Calu3 (cell line): Measurements from ENCODE around the gene LAGE3. TPM values are rescaled to one million over a fixed set of nuclear protein-coding genes. Genes with fewer than 3 reads are reported as not detected.

Source experiments
- BruUV-seq: library from RNA; stranded (reverse); fragments of 400-500 nt; replicated peaks from 2 replicates; lab custom pipeline; 2021; lab: Mats Ljungman, UMichigan
- CTCF ChIA-PET: fragments of 300-600 bp; sonication (Branson Sonifier 250); formaldehyde crosslinking; loops from one replicate; lab custom pipeline; 2022; ENCODE audit warnings: antibody characterized with exemption; lab: Charles Lee
- DNase-seq: peaks from one replicate; pipeline ENCODE4 v3.0.0; 2022
- H3K27ac Mint-ChIP-seq: one replicate; pipeline ENCODE4 v1.8.0; 2022; ENCODE audit warnings: mixed read lengths; ENCODE audit not compliant: unreplicated experiment
- H3K27me3 Mint-ChIP-seq: one replicate; pipeline ENCODE4 v1.8.0; 2022; ENCODE audit warnings: mixed read lengths; ENCODE audit not compliant: unreplicated experiment
- H3K36me3 Mint-ChIP-seq: one replicate; pipeline ENCODE4 v1.8.0; 2022; ENCODE audit warnings: mild to moderate bottlenecking, moderate library complexity, mixed read lengths; ENCODE audit not compliant: insufficient read depth, unreplicated experiment
- H3K4me1 Mint-ChIP-seq: one replicate; pipeline ENCODE4 v1.8.0; 2022; ENCODE audit warnings: mild to moderate bottlenecking, low read depth, mixed read lengths; ENCODE audit not compliant: unreplicated experiment
- H3K4me3 Mint-ChIP-seq: one replicate; pipeline ENCODE4 v1.8.0; 2022; ENCODE audit warnings: mild to moderate bottlenecking, low read depth, moderate library complexity, mixed read lengths; ENCODE audit not compliant: unreplicated experiment
- H3K9me3 Mint-ChIP-seq: one replicate; pipeline ENCODE4 v1.8.0; 2022; ENCODE audit warnings: low read depth, mixed read lengths; ENCODE audit not compliant: unreplicated experiment
- intact Hi-C: fragments of 100-400 bp; cut with micrococcal nuclease; formaldehyde crosslinking; loops from one replicate; pipeline ENCODE4 v1.10.0; 2022; ENCODE audit not compliant: unreplicated experiment
- total RNA-seq: library from RNA; stranded (reverse); gene quantifications from 2 replicates; pipeline ENCODE4 v1.2.3, GENCODE V29; 2022
- TF ChIP-seq, protein P1 (sequence below): fragments of 200-600 bp; IDR thresholded peaks from one replicate; pipeline ENCODE4 v1.8.0; 2022; ENCODE audit warnings: antibody characterized with exemption; ENCODE audit not compliant: unreplicated experiment

LAGE3 gene
- total RNA-seq, 1 experiment from 2014 or later: 25.5 TPM

- no peaks in the 10 kb centered on the region for H3K9me3 Mint-ChIP-seq
- CTCF ChIA-PET: interaction anchor here (0.6 kb wide), 1 partner anchor 91 kb away, joined by 4 read pairs; no protein-coding TSS in a partner anchor
- peaks cover 14% of the 10 kb centered on the region for H3K4me1 Mint-ChIP-seq
- H3K27ac Mint-ChIP-seq: no peak overlapping the region
- peaks cover 76% of the 10 kb centered on the region for H3K36me3 Mint-ChIP-seq
- intact Hi-C loops: no loop called here
- H3K4me3 Mint-ChIP-seq: no peak overlapping the region
- H3K27me3 Mint-ChIP-seq: no peaks in the 10 kb centered on the region
- TF ChIP-seq, protein P1, sequence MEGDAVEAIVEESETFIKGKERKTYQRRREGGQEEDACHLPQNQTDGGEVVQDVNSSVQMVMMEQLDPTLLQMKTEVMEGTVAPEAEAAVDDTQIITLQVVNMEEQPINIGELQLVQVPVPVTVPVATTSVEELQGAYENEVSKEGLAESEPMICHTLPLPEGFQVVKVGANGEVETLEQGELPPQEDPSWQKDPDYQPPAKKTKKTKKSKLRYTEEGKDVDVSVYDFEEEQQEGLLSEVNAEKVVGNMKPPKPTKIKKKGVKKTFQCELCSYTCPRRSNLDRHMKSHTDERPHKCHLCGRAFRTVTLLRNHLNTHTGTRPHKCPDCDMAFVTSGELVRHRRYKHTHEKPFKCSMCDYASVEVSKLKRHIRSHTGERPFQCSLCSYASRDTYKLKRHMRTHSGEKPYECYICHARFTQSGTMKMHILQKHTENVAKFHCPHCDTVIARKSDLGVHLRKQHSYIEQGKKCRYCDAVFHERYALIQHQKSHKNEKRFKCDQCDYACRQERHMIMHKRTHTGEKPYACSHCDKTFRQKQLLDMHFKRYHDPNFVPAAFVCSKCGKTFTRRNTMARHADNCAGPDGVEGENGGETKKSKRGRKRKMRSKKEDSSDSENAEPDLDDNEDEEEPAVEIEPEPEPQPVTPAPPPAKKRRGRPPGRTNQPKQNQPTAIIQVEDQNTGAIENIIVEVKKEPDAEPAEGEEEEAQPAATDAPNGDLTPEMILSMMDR: no peak
- no peak for DNase-seq
- no TSS peak for BruUV-seq
These were observed 38.3 kb downstream of the LAGE3 start for GRCh38 chrX:154440623-154441357.

- H3K36me3 Mint-ChIP-seq: peaks cover 78% of the 10 kb centered on the region
- CTCF ChIA-PET: no interaction called here
- H3K9me3 Mint-ChIP-seq: no peaks in the 10 kb centered on the region
- no TSS peak for BruUV-seq
- TF ChIP-seq, protein P1: no peak
- intact Hi-C loops: no loop called here
- no peak overlapping the region for H3K4me3 Mint-ChIP-seq
- H3K27ac Mint-ChIP-seq: no peak overlapping the region
- peaks cover 14% of the 10 kb centered on the region for H3K4me1 Mint-ChIP-seq
- no peak for DNase-seq
- no peaks in the 10 kb centered on the region for H3K27me3 Mint-ChIP-seq
These were observed 39.2 kb downstream of the LAGE3 start for GRCh38 chrX:154439841-154440240.

DNA sequence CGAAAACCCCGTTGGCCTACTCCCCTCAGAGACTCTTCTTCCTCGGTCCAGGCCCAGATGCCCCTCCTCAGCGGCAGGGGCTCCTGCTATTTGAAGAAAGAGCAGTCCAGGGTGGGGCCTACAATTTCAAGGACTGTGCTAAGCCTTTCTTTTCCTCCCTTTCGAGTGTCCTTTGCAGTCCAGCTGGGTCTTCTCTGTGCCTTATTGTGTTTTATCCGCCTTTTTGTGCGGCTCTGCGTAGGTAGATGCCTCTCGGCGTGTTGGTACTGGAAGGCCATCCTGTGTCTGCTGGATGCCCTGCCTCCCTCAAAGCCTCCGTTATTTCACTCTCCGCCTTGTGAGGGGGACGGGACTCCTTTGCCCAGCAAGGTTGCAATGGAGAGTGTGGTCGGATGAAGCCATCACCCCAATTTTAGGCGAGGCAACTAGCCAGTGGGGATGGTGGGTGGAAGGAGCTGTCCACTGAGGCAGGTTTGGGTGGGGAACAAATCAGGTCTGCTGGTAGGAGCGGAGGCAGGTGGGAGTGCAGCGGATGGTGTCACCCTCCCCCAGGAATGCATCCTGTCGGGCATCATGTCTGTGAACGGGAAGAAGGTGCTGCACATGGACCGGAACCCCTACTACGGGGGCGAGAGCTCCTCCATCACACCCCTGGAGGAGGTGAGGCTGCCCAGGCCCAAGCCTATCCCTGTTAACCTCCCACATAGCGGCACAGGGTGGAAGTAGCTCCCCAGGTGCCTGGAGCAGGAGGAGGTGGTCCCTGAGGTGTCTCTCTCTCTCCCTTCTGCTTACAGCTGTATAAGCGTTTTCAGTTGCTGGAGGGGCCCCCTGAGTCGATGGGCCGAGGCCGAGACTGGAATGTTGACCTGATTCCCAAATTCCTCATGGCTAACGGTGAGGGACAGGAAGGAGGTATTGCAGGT, 40.8 kb downstream of the LAGE3 start:
- Mint-ChIP-seq H3K9me3 (no peaks in the 10 kb centered on the region), H3K27ac (peak overlapping the region; percentile 72), H3K4me1 (peaks cover 8% of the 10 kb centered on the region), H3K27me3 (no peaks in the 10 kb centered on the region), H3K4me3 (peak overlapping the region; percentile 76), H3K36me3 (peaks cover 62% of the 10 kb centered on the region)
- BruUV-seq: no TSS peak
- no peak for DNase-seq
- intact Hi-C loops: no loop called here
- TF ChIP-seq, protein P1: no peak
- CTCF ChIA-PET: no interaction called here

GRCh38 chrX:154436983-154437752, 41.9 kb downstream of the LAGE3 start, which contains the start of gene GDI1:
Gene GDI1, plus strand, starts transcription at chrX:154437154. Its CDS starts 101 bp downstream, at chrX:154437255.
- intact Hi-C loops: no loop called here
- Mint-ChIP-seq H3K36me3 (peaks cover 55% of the 10 kb centered on the region), H3K4me1 (no peaks in the 10 kb centered on the region), H3K9me3 (no peaks in the 10 kb centered on the region), H3K27ac (peak within 1 kb of the TSS; percentile 72), H3K27me3 (no peaks in the 10 kb centered on the region), H3K4me3 (peak within 1 kb of the TSS; percentile 76)
- CTCF ChIA-PET: no interaction called here
- TSS peak; percentile 23 for BruUV-seq
- peak; percentile 65 for DNase-seq
- TF ChIP-seq, protein P1: no peak
